HG03039 (cell line): ENCODE results near the gene PCDHGB4.
"Not testable (repeated sequence)": the region's sequence is repeated elsewhere in the genome, so short reads cannot be mapped to it uniquely, and the experiment has no call there.

ENCODE experiments used
- ATAC-seq: cut with Tn5 transposase; IDR thresholded peaks from one replicate; pipeline ENCODE4 v1.9.1; 2021; ENCODE audit warnings: mild to moderate bottlenecking, moderate library complexity; ENCODE audit not compliant: unreplicated experiment

Gene PCDHGB4

GRCh38 chr5:141366016-141366896 is 21.2 kb upstream of the PCDHGB4 start:
- ATAC-seq, result no peak

GRCh38 chr5:141369994-141370848 is 17.3 kb upstream of the PCDHGB4 start, which contains the start of gene PCDHGB3:
Gene PCDHGB3 (plus strand): TSS chr5:141370242. CDS start chr5:141370395, 153 bp downstream.
- no peak for ATAC-seq

- ATAC-seq, result no peak
These were observed 15.7 kb upstream of the PCDHGB4 start for GRCh38 chr5:141371572-141372475.

- ATAC-seq, result no peak
These were observed 13.7 kb upstream of the PCDHGB4 start, which contains the start of gene PCDHGA6 for GRCh38 chr5:141373673-141374317. Gene PCDHGA6 (plus strand): TSS chr5:141373891. CDS start chr5:141374084, 193 bp downstream.

GRCh38 chr5:141374627-141375026 is 12.9 kb upstream of the PCDHGB4 start:
- ATAC-seq, result no peak

- ATAC-seq, result not testable (repeated sequence)
These were observed 11.9 kb upstream of the PCDHGB4 start for GRCh38 chr5:141375444-141376155.

GRCh38 chr5:141382469-141383294 is 4.8 kb upstream of the PCDHGB4 start, which contains the start of gene PCDHGA7:
Gene PCDHGA7 (plus strand): TSS chr5:141382742. CDS start chr5:141382900, 158 bp downstream.
- no peak for ATAC-seq

GRCh38 chr5:141383345-141383744 is 4.2 kb upstream of the PCDHGB4 start:
- ATAC-seq, result no peak

GRCh38 chr5:141384471-141385267 is 2.8 kb upstream of the PCDHGB4 start:
- no peak for ATAC-seq

- ATAC-seq, result no peak
These were observed 1.2 kb downstream of the PCDHGB4 start for GRCh38 chr5:141388661-141389060.

- no peak for ATAC-seq
These were observed 1.9 kb downstream of the PCDHGB4 start for GRCh38 chr5:141389153-141390042.

GRCh38 chr5:141392429-141393198 is 5.1 kb downstream of the PCDHGB4 start, which contains the start of gene PCDHGA8:
Gene PCDHGA8 (plus strand): TSS chr5:141392633. CDS start chr5:141392814, 181 bp downstream.
- no peak for ATAC-seq

GRCh38 chr5:141393267-141393666 is 5.8 kb downstream of the PCDHGB4 start:
- no peak for ATAC-seq

- not testable (repeated sequence) for ATAC-seq
These were observed 7.1 kb downstream of the PCDHGB4 start for GRCh38 chr5:141394401-141395187.
